NCI-H748 (cell line): ENCODE measurements around the gene PLA2G15.

Experiments used
- DNase-seq: peaks from one replicate; lab custom pipeline; 2025; ENCODE audit not compliant: unreplicated experiment; lab: John Stamatoyannopoulos, UW

Gene PLA2G15

GRCh38 chr16:68231384-68232136, 13.6 kb upstream of the PLA2G15 start:
- no peak for DNase-seq

- no peak for DNase-seq
Observed at GRCh38 chr16:68232335-68232734, 12.8 kb upstream of the PLA2G15 start.

GRCh38 chr16:68233085-68233834, 11.9 kb upstream of the PLA2G15 start:
- DNase-seq, result no peak

- no peak for DNase-seq
Observed at GRCh38 chr16:68233835-68234187, 11.4 kb upstream of the PLA2G15 start.

GRCh38 chr16:68234188-68235107, 10.7 kb upstream of the PLA2G15 start:
- peak; percentile 96 for DNase-seq

GRCh38 chr16:68235108-68235886, 9.9 kb upstream of the PLA2G15 start:
- DNase-seq, result peak; percentile 64

- no peak for DNase-seq
Observed at GRCh38 chr16:68235887-68236136, 9.4 kb upstream of the PLA2G15 start, which contains the start of gene ESRP2. ESRP2 (minus strand) TSS chr16:68236127; CDS start chr16:68236045, 82 bp downstream.

- peak; percentile 86 for DNase-seq
Observed at GRCh38 chr16:68236137-68236825, 8.9 kb upstream of the PLA2G15 start.

GRCh38 chr16:68236826-68237242, 8.3 kb upstream of the PLA2G15 start:
- peak; percentile 52 for DNase-seq

GRCh38 chr16:68237243-68238028, 7.7 kb upstream of the PLA2G15 start:
- DNase-seq, result peak; percentile 96

- no peak for DNase-seq
Observed at GRCh38 chr16:68238029-68238345, 7.2 kb upstream of the PLA2G15 start.

GRCh38 chr16:68242085-68242484, 3.1 kb upstream of the PLA2G15 start:
- no peak for DNase-seq

- no peak for DNase-seq
Observed at GRCh38 chr16:68242926-68243858, 2.0 kb upstream of the PLA2G15 start.

- no peak for DNase-seq
Observed at GRCh38 chr16:68244481-68244902, 681 bp upstream of the PLA2G15 start.

GRCh38 chr16:68246121-68246520, 948 bp downstream of the PLA2G15 start:
- DNase-seq, result no peak

- DNase-seq, result no peak
Observed at GRCh38 chr16:68246666-68247065, 1.5 kb downstream of the PLA2G15 start.

- no peak for DNase-seq
Observed at GRCh38 chr16:68247400-68247799, 2.2 kb downstream of the PLA2G15 start.

GRCh38 chr16:68247932-68248331, 2.8 kb downstream of the PLA2G15 start:
- DNase-seq, result no peak
